Endometrium (tissue), 2 donors: ENCODE measurements around the gene PSMD7.

Experiments
- FAIRE-seq: peaks from 2 replicates; lab custom pipeline; 2012; peaks lifted over from hg19 to GRCh38; lab: Jason Lieb, UNC
- donor health status: control.
- donor health status: control.

The PSMD7 gene

GRCh38 chr16:74296432-74297144 lies at the start of gene PSMD7:
Gene PSMD7 (plus strand): TSS chr16:74296814. CDS start chr16:74296915, 101 bp downstream.
- FAIRE-seq, result peak; percentile 54

- FAIRE-seq, result no peak
These were observed 47.4 kb upstream of the PSMD7 start for GRCh38 chr16:74249254-74249653.

- no peak for FAIRE-seq
These were observed 46.8 kb upstream of the PSMD7 start for GRCh38 chr16:74249846-74250245.

- no peak for FAIRE-seq
These were observed 44.3 kb upstream of the PSMD7 start for GRCh38 chr16:74252329-74252728.

- FAIRE-seq, result no peak
These were observed 43.3 kb upstream of the PSMD7 start for GRCh38 chr16:74253161-74253938.

- FAIRE-seq, result no peak
These were observed 39.6 kb upstream of the PSMD7 start for GRCh38 chr16:74257061-74257460.

GRCh38 chr16:74261068-74261467 lies 35.5 kb upstream of the PSMD7 start:
- FAIRE-seq, result no peak

- no peak for FAIRE-seq
These were observed 31.8 kb upstream of the PSMD7 start for GRCh38 chr16:74264811-74265210.

- no peak for FAIRE-seq
These were observed 28.2 kb upstream of the PSMD7 start for GRCh38 chr16:74268372-74268782.

GRCh38 chr16:74271872-74272271 lies 24.7 kb upstream of the PSMD7 start:
- FAIRE-seq, result no peak

- FAIRE-seq, result peak; percentile 90
These were observed 21.5 kb upstream of the PSMD7 start for GRCh38 chr16:74275031-74275636.

- FAIRE-seq, result no peak
These were observed 20.9 kb upstream of the PSMD7 start for GRCh38 chr16:74275711-74276110.

GRCh38 chr16:74277974-74278373 lies 18.6 kb upstream of the PSMD7 start:
- FAIRE-seq, result no peak

- FAIRE-seq, result no peak
These were observed 17.3 kb upstream of the PSMD7 start for GRCh38 chr16:74279266-74279665.

GRCh38 chr16:74279805-74280204 lies 16.8 kb upstream of the PSMD7 start:
- no peak for FAIRE-seq

- FAIRE-seq, result no peak
These were observed 16.2 kb upstream of the PSMD7 start for GRCh38 chr16:74280448-74280847.

GRCh38 chr16:74281300-74281699 lies 15.3 kb upstream of the PSMD7 start:
- FAIRE-seq, result peak; percentile 98

- no peak for FAIRE-seq
These were observed 12.9 kb upstream of the PSMD7 start for GRCh38 chr16:74283716-74284115.

GRCh38 chr16:74288065-74288464 lies 8.5 kb upstream of the PSMD7 start:
- no peak for FAIRE-seq

- no peak for FAIRE-seq
These were observed 6.3 kb upstream of the PSMD7 start for GRCh38 chr16:74290356-74290755.

GRCh38 chr16:74291176-74291575 lies 5.4 kb upstream of the PSMD7 start:
- no peak for FAIRE-seq

GRCh38 chr16:74291577-74292208 lies 4.9 kb upstream of the PSMD7 start:
- FAIRE-seq, result no peak

GRCh38 chr16:74296104-74296431 lies 546 bp upstream of the PSMD7 start:
- no peak for FAIRE-seq
